DMS79 (cell line): ENCODE results near the gene PLS1.

Source experiments
- DNase-seq: peaks from one replicate; lab custom pipeline; 2025; lab: John Stamatoyannopoulos, UW

Gene PLS1

GRCh38 chr3:142641504-142641903, 45.3 kb downstream of the PLS1 start:
- DNase-seq, result no peak

- no peak for DNase-seq
Measured at GRCh38 chr3:142642956-142643355, 46.8 kb downstream of the PLS1 start.

- DNase-seq, result no peak
Measured at GRCh38 chr3:142644502-142644901, 48.3 kb downstream of the PLS1 start.

GRCh38 chr3:142645236-142645793, 49.1 kb downstream of the PLS1 start:
- no peak for DNase-seq

GRCh38 chr3:142646020-142646785, 50.0 kb downstream of the PLS1 start:
- DNase-seq, result no peak

GRCh38 chr3:142647856-142648255, 51.7 kb downstream of the PLS1 start:
- no peak for DNase-seq

- DNase-seq, result no peak
Measured at GRCh38 chr3:142648950-142649349, 52.8 kb downstream of the PLS1 start.

GRCh38 chr3:142650001-142650693, 54.0 kb downstream of the PLS1 start:
- no peak for DNase-seq

GRCh38 chr3:142651711-142652110, 55.5 kb downstream of the PLS1 start:
- DNase-seq, result no peak

GRCh38 chr3:142652826-142653292, 56.7 kb downstream of the PLS1 start:
- no peak for DNase-seq

GRCh38 chr3:142656575-142656974, 60.4 kb downstream of the PLS1 start:
- no peak for DNase-seq

GRCh38 chr3:142657033-142657432, 60.8 kb downstream of the PLS1 start:
- no peak for DNase-seq

GRCh38 chr3:142660383-142660782, 64.2 kb downstream of the PLS1 start:
- DNase-seq, result no peak

- DNase-seq, result no peak
Measured at GRCh38 chr3:142660893-142661292, 64.7 kb downstream of the PLS1 start.

GRCh38 chr3:142663865-142664264, 67.7 kb downstream of the PLS1 start:
- DNase-seq, result no peak

GRCh38 chr3:142664311-142664710, 68.1 kb downstream of the PLS1 start:
- DNase-seq, result no peak

GRCh38 chr3:142664819-142665218, 68.6 kb downstream of the PLS1 start:
- no peak for DNase-seq

GRCh38 chr3:142670120-142670519, 73.9 kb downstream of the PLS1 start:
- no peak for DNase-seq

- DNase-seq, result no peak
Measured at GRCh38 chr3:142676151-142676550, 80.0 kb downstream of the PLS1 start.

GRCh38 chr3:142680710-142681109, 84.5 kb downstream of the PLS1 start:
- DNase-seq, result no peak

- no peak for DNase-seq
Measured at GRCh38 chr3:142690613-142691012, 94.4 kb downstream of the PLS1 start.

GRCh38 chr3:142691527-142691926, 95.3 kb downstream of the PLS1 start:
- no peak for DNase-seq
